ENCODE results near the gene TICAM1. TPM values are rescaled to one million over a fixed set of nuclear protein-coding genes. Genes with fewer than 3 reads are reported as not detected.
A peak's percentile ranks its signal among the peaks of the same experiment; 100 is the strongest.
"Not testable (repeated sequence)": the region's sequence is repeated elsewhere in the genome, so short reads cannot be mapped to it uniquely, and the experiment has no call there.

Gene TICAM1
- total and polyA plus RNA-seq, 2 donors from 2014 or later = 9.9 to 23.0 TPM

DNA sequence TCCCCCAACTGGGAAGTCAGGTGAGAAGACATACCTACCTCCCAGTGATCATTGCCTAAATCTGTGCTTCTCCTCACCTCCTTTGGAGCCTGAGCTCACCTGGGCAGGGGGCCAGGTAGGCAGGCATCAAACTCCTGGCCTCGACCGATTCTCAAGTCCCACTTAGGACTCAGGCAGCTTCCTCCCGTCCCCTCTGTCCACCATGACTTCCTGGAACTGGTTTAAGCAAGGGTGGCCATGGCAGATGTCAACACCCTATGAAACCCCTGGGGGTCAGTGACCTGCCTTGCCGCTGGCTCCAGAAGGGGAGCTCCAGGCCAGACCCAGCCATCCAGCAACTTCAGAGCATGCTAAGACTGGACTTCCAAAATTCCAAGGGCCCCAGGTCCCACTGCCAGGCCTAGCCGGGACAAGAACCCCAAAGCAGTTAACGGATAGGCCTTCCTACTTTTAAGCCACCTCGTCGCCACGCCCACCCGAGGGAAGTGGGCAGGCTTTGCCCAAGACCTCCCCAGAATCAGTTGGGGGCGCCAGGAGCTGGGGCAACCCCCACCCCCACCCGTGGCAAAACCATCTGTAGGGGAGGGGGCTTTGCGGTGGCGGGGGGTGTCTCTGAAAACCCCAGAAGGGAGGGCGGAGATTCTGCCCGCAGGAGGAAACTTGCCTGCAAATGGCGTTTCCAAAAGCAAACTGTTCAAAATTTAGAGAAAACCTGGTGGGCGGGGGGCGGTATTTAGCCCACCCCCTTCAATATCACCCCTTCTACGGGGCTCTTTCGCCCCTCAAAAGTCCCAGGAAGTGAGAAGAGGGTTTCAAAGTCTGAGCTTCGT lies 35.3 kb upstream of the TICAM1 start:
- peak overlapping the region; percentile 54 to 71 (median 68) for H3K4me3 ChIP-seq (ENCODE audit: low read length in 3 of 3)
- H3K4me1 ChIP-seq (ENCODE audit: control insufficient read depth in 2 of 3, insufficient read depth in 2 of 3, low read depth in 1 of 3, low read length in 3 of 3) = peaks cover 0 to 8% (median 8%) of the 10 kb centered on the region in 3 donors
- no peaks in the 10 kb centered on the region for H3K36me3 ChIP-seq (ENCODE audit: control insufficient read depth in 2 of 3, insufficient read depth in 3 of 3, low read length in 3 of 3)
- FAIRE-seq (no peak), DNase-seq (peak; percentile 46 to 89 (median 79))
- no peaks in the 10 kb centered on the region for H3K27me3 ChIP-seq (ENCODE audit: control insufficient read depth, insufficient read depth, low read length)
- H3K9ac ChIP-seq (ENCODE audit: low read length in 3 of 3) = peak overlapping the region; percentile 4 to 82 (median 72)
- no peaks in the 10 kb centered on the region for H3K9me3 ChIP-seq (ENCODE audit: control insufficient read depth in 2 of 3, insufficient read depth in 1 of 3, low read length in 3 of 3)
- H3K27ac ChIP-seq (ENCODE audit: low read depth in 2 of 2, low read length in 2 of 2) = peak overlapping the region; percentile 41 to 55
- intact Hi-C loops (cut with DNase I) = no loop called here
- TF ChIP-seq, protein P1, sequence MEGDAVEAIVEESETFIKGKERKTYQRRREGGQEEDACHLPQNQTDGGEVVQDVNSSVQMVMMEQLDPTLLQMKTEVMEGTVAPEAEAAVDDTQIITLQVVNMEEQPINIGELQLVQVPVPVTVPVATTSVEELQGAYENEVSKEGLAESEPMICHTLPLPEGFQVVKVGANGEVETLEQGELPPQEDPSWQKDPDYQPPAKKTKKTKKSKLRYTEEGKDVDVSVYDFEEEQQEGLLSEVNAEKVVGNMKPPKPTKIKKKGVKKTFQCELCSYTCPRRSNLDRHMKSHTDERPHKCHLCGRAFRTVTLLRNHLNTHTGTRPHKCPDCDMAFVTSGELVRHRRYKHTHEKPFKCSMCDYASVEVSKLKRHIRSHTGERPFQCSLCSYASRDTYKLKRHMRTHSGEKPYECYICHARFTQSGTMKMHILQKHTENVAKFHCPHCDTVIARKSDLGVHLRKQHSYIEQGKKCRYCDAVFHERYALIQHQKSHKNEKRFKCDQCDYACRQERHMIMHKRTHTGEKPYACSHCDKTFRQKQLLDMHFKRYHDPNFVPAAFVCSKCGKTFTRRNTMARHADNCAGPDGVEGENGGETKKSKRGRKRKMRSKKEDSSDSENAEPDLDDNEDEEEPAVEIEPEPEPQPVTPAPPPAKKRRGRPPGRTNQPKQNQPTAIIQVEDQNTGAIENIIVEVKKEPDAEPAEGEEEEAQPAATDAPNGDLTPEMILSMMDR (IDR thresholded peaks at IDR 0.05; ENCODE audit: borderline replicate concordance, extremely low read depth, insufficient read depth) = no peak

DNA sequence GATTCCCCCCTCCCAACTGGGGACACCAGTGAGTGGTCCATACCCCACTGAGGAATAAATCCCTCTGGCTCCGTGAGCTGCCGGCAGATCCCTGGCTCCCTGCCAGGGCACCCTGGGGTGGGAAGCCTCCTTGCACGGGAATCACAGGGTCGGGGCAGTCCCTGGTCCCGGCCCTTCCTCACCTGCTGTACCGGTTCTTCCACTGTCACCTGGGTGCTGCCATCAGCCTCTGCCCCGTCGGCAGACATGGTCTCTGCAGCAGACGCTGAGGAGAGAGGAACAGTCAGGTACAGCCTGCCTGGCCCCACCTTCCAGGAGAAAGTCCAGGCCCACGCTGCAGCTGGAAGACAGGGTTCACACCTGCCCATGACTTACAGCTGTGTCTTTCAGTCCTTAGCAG lies 29.6 kb upstream of the TICAM1 start:
- Histone ChIP-seq H3K27me3 (ENCODE audit: control insufficient read depth, insufficient read depth, low read length) (no peaks in the 10 kb centered on the region), H3K36me3 (ENCODE audit: control insufficient read depth in 2 of 3, insufficient read depth in 3 of 3, low read length in 3 of 3) (peaks cover 0 to 7% (median 3%) of the 10 kb centered on the region in 3 donors), H3K9ac (ENCODE audit: low read length in 3 of 3) (no peak overlapping the region), H3K9me3 (ENCODE audit: control insufficient read depth in 2 of 3, insufficient read depth in 1 of 3, low read length in 3 of 3) (no peaks in the 10 kb centered on the region), H3K4me3 (ENCODE audit: low read length in 3 of 3) (no peak overlapping the region), H3K27ac (ENCODE audit: low read depth in 2 of 2, low read length in 2 of 2) (no peak overlapping the region), H3K4me1 (ENCODE audit: control insufficient read depth in 2 of 3, insufficient read depth in 2 of 3, low read depth in 1 of 3, low read length in 3 of 3) (no peaks in the 10 kb centered on the region)
- DNase-seq (peak in 2 of 5 donors; percentile 8 to 86), FAIRE-seq (no peak)
- intact Hi-C loops (cut with DNase I) = no loop called here
- TF ChIP-seq, protein P1 (IDR thresholded peaks at IDR 0.05; ENCODE audit: borderline replicate concordance, extremely low read depth, insufficient read depth) = no peak

GRCh38 chr19:4859697-4860096 lies 28.2 kb upstream of the TICAM1 start:
- TF ChIP-seq, protein P1 (IDR thresholded peaks at IDR 0.05; ENCODE audit: borderline replicate concordance, extremely low read depth, insufficient read depth) = no peak
- Histone ChIP-seq H3K9me3 (ENCODE audit: control insufficient read depth in 2 of 3, insufficient read depth in 1 of 3, low read length in 3 of 3) (no peaks in the 10 kb centered on the region), H3K9ac (ENCODE audit: low read length in 3 of 3) (no peak overlapping the region), H3K4me3 (ENCODE audit: low read length in 3 of 3) (no peak overlapping the region), H3K36me3 (ENCODE audit: control insufficient read depth in 2 of 3, insufficient read depth in 3 of 3, low read length in 3 of 3) (peaks cover 0 to 7% (median 5%) of the 10 kb centered on the region in 3 donors), H3K27me3 (ENCODE audit: control insufficient read depth, insufficient read depth, low read length) (no peaks in the 10 kb centered on the region), H3K4me1 (ENCODE audit: control insufficient read depth in 2 of 3, insufficient read depth in 2 of 3, low read depth in 1 of 3, low read length in 3 of 3) (no peaks in the 10 kb centered on the region), H3K27ac (ENCODE audit: low read depth in 2 of 2, low read length in 2 of 2) (no peak overlapping the region)
- DNase-seq (no peak), FAIRE-seq (no peak)
- intact Hi-C loops (cut with DNase I) = no loop called here

- DNase-seq; intact Hi-C loops (cut with DNase I); H3K27ac ChIP-seq (ENCODE audit: low read depth in 2 of 2, low read length in 2 of 2); H3K4me1 ChIP-seq (ENCODE audit: control insufficient read depth in 2 of 3, insufficient read depth in 2 of 3, low read depth in 1 of 3, low read length in 3 of 3); H3K36me3 ChIP-seq (ENCODE audit: control insufficient read depth in 2 of 3, insufficient read depth in 3 of 3, low read length in 3 of 3); H3K4me3 ChIP-seq (ENCODE audit: low read length in 3 of 3); H3K9me3 ChIP-seq (ENCODE audit: control insufficient read depth in 2 of 3, insufficient read depth in 1 of 3, low read length in 3 of 3); H3K9ac ChIP-seq (ENCODE audit: low read length in 3 of 3); FAIRE-seq; H3K27me3 ChIP-seq (ENCODE audit: control insufficient read depth, insufficient read depth, low read length): not testable (repeated sequence)
Measured at GRCh38 chr19:4856468-4856867, 25.0 kb upstream of the TICAM1 start.

GRCh38 chr19:4853506-4853905 lies 22.0 kb upstream of the TICAM1 start:
- intact Hi-C loops (cut with DNase I) = loop anchor here (5.0 kb wide), 1 partner anchor 46 kb away; no protein-coding TSS in a partner anchor
- not testable (repeated sequence) for H3K36me3 ChIP-seq (ENCODE audit: control insufficient read depth in 2 of 3, insufficient read depth in 3 of 3, low read length in 3 of 3); H3K4me3 ChIP-seq (ENCODE audit: low read length in 3 of 3); H3K27me3 ChIP-seq (ENCODE audit: control insufficient read depth, insufficient read depth, low read length); FAIRE-seq; H3K9me3 ChIP-seq (ENCODE audit: control insufficient read depth in 2 of 3, insufficient read depth in 1 of 3, low read length in 3 of 3); H3K9ac ChIP-seq (ENCODE audit: low read length in 3 of 3); H3K27ac ChIP-seq (ENCODE audit: low read depth in 2 of 2, low read length in 2 of 2); H3K4me1 ChIP-seq (ENCODE audit: control insufficient read depth in 2 of 3, insufficient read depth in 2 of 3, low read depth in 1 of 3, low read length in 3 of 3); DNase-seq
